HEK293 (cell line): Measurements from ENCODE around the gene MAPK8IP3.

Experiments used
- CTCF ChIA-PET: fragments of 350-600 bp; formaldehyde crosslinking; extraction: SDS; loops from one replicate; lab custom pipeline; 2021; ENCODE audit warnings: antibody characterized with exemption; lab: Yijun Ruan, JAX
- POLR2A ChIA-PET: fragments of 300-600 bp; formaldehyde crosslinking; extraction: SDS; loops from one replicate; lab custom pipeline; 2020; ENCODE audit warnings: antibody characterized with exemption, inconsistent platforms; lab: Yijun Ruan, JAX
- H3K27ac ChIP-seq: fragments of 200-500 bp; sonication (Bioruptor generic); 2 replicates; pipeline ENCODE4 v1.5.1; 2014; ENCODE audit warnings: low read depth, low read length, control low read depth, inconsistent platforms; ENCODE audit errors: extremely low read depth
- H3K36me3 ChIP-seq, 2 experiments: fragments of 200-500 bp in 1 of 2; sonication (Bioruptor generic) in 1 of 2; 1 replicate in 1 of 2; 2 replicates in 1 of 2; pipeline ENCODE4 v1.5.1; 2014 to 2017; ENCODE audit warnings: inconsistent platforms in 2 of 2, low read length in 2 of 2; ENCODE audit not compliant: control insufficient read depth in 2 of 2, insufficient read depth in 1 of 2
- H3K4me1 ChIP-seq: fragments of 200-500 bp; sonication (Bioruptor generic); 2 replicates; pipeline ENCODE4 v1.5.1; 2014; ENCODE audit warnings: mild to moderate bottlenecking, low read length, inconsistent platforms; ENCODE audit not compliant: control insufficient read depth, insufficient read depth
- H3K4me3 ChIP-seq: 2 replicates; pipeline ENCODE4 v1.5.1; 2011; ENCODE audit warnings: low read depth, mild to moderate bottlenecking, control low read depth, low read length, moderate library complexity
- H3K9me3 ChIP-seq: fragments of 200-500 bp; sonication (Bioruptor generic); 2 replicates; pipeline ENCODE4 v1.5.1; 2014; ENCODE audit warnings: low read depth, low read length, inconsistent platforms; ENCODE audit not compliant: control insufficient read depth, insufficient read depth
- SETDB1 ChIP-seq: IDR thresholded peaks from one replicate; pipeline ENCODE4 v1.6.1; 2017; ENCODE audit warnings: mild to moderate bottlenecking, low read length, moderate library complexity, mixed read lengths; ENCODE audit not compliant: insufficient read length
- ZEB2 ChIP-seq: fragments of 450-650 bp; formaldehyde crosslinking; IDR thresholded peaks from 2 replicates; pipeline ENCODE4 v1.5.1; 2016; ENCODE audit warnings: missing biosample characterization, missing genetic modification characterization
- ZFHX2 ChIP-seq: fragments of 450-650 bp; formaldehyde crosslinking; conservative IDR thresholded peaks from 2 replicates; pipeline ENCODE4 v1.5.1; 2016; ENCODE audit warnings: missing biosample characterization, missing genetic modification characterization
- ZFP37 ChIP-seq: fragments of 450-650 bp; formaldehyde crosslinking; IDR thresholded peaks from 2 replicates; pipeline ENCODE4 v1.5.1; 2016; ENCODE audit warnings: missing biosample characterization, missing genetic modification characterization
- ZNF274 ChIP-seq, 2 experiments: fragments of 200-500 bp in 1 of 2; fragments of 450-650 bp in 1 of 2; sonication (Bioruptor generic) in 1 of 2; formaldehyde crosslinking in 1 of 2; IDR thresholded peaks; 2 replicates each; pipeline versions ENCODE4 v1.5.1 to v1.6.1; 2014 to 2016; ENCODE audit warnings: borderline replicate concordance in 1 of 2, inconsistent platforms in 1 of 2, low read length in 1 of 2, missing biosample characterization in 1 of 2, missing genetic modification characterization in 1 of 2
- ZNF354C ChIP-seq: fragments of 450-650 bp; formaldehyde crosslinking; IDR thresholded peaks from 2 replicates; pipeline ENCODE4 v1.5.1; 2016; ENCODE audit warnings: missing biosample characterization, missing genetic modification characterization, low read depth, borderline replicate concordance
- ZNF426 ChIP-seq: fragments of 450-650 bp; formaldehyde crosslinking; IDR thresholded peaks from 2 replicates; pipeline ENCODE4 v1.5.1; 2017; ENCODE audit warnings: missing biosample characterization, missing genetic modification characterization, mild to moderate bottlenecking, inconsistent platforms, moderate library complexity
- ZNF610 ChIP-seq: fragments of 450-650 bp; formaldehyde crosslinking; IDR thresholded peaks from 2 replicates; pipeline ENCODE4 v1.5.1; 2016; ENCODE audit warnings: missing biosample characterization, missing genetic modification characterization, borderline replicate concordance
- TF ChIP-seq, protein P1 (sequence below): fragments of 450-650 bp; formaldehyde crosslinking; IDR thresholded peaks from 2 replicates; pipeline ENCODE4 v1.5.1; 2016; ENCODE audit warnings: missing biosample characterization, missing genetic modification characterization
- TF ChIP-seq, protein P2 (sequence below): fragments of 450-650 bp; IDR thresholded peaks from 2 replicates; pipeline ENCODE4 v1.5.1; 2018; ENCODE audit warnings: missing biosample characterization, mild to moderate bottlenecking, missing genetic modification characterization
- TF ChIP-seq, protein P3 (sequence below): fragments of 450-650 bp; formaldehyde crosslinking; IDR thresholded peaks from 2 replicates; pipeline ENCODE4 v1.5.1; 2016; ENCODE audit warnings: missing biosample characterization, missing genetic modification characterization, borderline replicate concordance
- TF ChIP-seq, protein P4 (sequence below): fragments of 450-650 bp; formaldehyde crosslinking; IDR thresholded peaks from 2 replicates; pipeline ENCODE4 v1.5.1; 2017; ENCODE audit warnings: missing biosample characterization, missing genetic modification characterization
- TF ChIP-seq, protein P5 (sequence below): fragments of 450-650 bp; formaldehyde crosslinking; IDR thresholded peaks from 2 replicates; pipeline ENCODE4 v1.5.1; 2016; ENCODE audit warnings: missing biosample characterization, missing genetic modification characterization

Gene MAPK8IP3

DNA sequence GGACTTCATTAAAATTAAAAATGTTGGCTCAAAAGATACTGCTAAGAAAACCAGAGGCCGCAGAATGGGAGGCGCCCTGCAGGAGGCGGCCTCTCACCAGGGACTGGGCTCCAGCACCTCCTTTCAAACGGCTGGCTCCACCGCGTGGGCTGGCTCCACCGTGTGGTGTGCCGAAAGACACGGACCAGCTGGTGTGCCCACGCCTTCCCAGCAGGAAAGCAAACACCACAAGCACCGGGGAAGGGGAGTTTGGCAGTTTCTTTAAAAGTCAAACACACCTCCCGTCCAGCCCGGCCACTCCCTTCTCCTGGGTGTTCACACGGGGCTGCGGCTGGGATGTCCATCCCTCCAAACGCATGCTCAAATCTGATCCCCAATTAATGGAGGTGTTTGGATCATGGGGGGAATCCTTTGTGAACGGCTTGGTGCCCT is 106.8 kb downstream of the MAPK8IP3 start (continued):
- TF ChIP-seq ZNF274 (IDR thresholded peaks at IDR 0.05; ENCODE audit: low read length) (no peak), ZNF274 (tag by site-specific recombination; IDR thresholded peaks at IDR 0.05; ENCODE audit: borderline replicate concordance) (no peak), ZNF354C (tag by site-specific recombination) (no peak), ZNF610 (no peak), SETDB1 (no peak), ZEB2 (tag by site-specific recombination) (no peak), ZFP37 (tag by site-specific recombination) (no peak), ZNF426 (no peak)
- TF ChIP-seq, protein P1, sequence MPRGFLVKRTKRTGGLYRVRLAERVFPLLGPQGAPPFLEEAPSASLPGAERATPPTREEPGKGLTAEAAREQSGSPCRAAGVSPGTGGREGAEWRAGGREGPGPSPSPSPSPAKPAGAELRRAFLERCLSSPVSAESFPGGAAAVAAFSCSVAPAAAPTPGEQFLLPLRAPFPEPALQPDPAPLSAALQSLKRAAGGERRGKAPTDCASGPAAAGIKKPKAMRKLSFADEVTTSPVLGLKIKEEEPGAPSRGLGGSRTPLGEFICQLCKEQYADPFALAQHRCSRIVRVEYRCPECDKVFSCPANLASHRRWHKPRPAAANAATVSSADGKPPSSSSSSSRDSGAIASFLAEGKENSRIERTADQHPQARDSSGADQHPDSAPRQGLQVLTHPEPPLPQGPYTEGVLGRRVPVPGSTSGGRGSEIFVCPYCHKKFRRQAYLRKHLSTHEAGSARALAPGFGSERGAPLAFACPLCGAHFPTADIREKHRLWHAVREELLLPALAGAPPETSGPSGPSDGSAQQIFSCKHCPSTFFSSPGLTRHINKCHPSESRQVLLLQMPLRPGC (tag by site-specific recombination), result no peak
- TF ChIP-seq, protein P2, sequence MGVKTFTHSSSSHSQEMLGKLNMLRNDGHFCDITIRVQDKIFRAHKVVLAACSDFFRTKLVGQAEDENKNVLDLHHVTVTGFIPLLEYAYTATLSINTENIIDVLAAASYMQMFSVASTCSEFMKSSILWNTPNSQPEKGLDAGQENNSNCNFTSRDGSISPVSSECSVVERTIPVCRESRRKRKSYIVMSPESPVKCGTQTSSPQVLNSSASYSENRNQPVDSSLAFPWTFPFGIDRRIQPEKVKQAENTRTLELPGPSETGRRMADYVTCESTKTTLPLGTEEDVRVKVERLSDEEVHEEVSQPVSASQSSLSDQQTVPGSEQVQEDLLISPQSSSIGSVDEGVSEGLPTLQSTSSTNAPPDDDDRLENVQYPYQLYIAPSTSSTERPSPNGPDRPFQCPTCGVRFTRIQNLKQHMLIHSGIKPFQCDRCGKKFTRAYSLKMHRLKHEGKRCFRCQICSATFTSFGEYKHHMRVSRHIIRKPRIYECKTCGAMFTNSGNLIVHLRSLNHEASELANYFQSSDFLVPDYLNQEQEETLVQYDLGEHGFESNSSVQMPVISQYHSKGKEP (tag by site-specific recombination), result 0 out of 2 replicates have a peak, but pooled peaks have one; percentile 0
- TF ChIP-seq, protein P3, sequence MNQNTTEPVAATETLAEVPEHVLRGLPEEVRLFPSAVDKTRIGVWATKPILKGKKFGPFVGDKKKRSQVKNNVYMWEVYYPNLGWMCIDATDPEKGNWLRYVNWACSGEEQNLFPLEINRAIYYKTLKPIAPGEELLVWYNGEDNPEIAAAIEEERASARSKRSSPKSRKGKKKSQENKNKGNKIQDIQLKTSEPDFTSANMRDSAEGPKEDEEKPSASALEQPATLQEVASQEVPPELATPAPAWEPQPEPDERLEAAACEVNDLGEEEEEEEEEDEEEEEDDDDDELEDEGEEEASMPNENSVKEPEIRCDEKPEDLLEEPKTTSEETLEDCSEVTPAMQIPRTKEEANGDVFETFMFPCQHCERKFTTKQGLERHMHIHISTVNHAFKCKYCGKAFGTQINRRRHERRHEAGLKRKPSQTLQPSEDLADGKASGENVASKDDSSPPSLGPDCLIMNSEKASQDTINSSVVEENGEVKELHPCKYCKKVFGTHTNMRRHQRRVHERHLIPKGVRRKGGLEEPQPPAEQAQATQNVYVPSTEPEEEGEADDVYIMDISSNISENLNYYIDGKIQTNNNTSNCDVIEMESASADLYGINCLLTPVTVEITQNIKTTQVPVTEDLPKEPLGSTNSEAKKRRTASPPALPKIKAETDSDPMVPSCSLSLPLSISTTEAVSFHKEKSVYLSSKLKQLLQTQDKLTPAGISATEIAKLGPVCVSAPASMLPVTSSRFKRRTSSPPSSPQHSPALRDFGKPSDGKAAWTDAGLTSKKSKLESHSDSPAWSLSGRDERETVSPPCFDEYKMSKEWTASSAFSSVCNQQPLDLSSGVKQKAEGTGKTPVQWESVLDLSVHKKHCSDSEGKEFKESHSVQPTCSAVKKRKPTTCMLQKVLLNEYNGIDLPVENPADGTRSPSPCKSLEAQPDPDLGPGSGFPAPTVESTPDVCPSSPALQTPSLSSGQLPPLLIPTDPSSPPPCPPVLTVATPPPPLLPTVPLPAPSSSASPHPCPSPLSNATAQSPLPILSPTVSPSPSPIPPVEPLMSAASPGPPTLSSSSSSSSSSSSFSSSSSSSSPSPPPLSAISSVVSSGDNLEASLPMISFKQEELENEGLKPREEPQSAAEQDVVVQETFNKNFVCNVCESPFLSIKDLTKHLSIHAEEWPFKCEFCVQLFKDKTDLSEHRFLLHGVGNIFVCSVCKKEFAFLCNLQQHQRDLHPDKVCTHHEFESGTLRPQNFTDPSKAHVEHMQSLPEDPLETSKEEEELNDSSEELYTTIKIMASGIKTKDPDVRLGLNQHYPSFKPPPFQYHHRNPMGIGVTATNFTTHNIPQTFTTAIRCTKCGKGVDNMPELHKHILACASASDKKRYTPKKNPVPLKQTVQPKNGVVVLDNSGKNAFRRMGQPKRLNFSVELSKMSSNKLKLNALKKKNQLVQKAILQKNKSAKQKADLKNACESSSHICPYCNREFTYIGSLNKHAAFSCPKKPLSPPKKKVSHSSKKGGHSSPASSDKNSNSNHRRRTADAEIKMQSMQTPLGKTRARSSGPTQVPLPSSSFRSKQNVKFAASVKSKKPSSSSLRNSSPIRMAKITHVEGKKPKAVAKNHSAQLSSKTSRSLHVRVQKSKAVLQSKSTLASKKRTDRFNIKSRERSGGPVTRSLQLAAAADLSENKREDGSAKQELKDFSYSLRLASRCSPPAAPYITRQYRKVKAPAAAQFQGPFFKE, result no peak
- TF ChIP-seq, all 188 proteins: peak for 27

DNA sequence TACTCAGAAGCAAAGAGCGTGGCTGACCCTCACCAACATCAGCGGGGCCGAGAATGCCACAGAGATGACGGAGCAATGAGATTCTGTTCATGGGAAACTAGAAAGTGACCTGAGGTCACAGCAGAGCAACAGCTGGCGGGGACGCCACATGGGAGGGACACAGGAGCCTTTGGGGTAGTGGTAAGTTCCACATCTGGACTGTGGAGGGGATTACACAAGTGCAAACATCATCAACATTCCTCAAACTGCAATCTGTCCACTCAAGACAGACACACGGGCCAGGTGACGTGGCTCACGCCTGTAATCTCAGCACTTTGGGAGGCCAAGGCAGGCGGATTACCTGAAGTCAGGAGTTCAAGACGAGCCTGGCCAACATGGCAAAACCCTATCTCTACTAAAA is 109.5 kb downstream of the MAPK8IP3 start:
- Histone ChIP-seq H3K4me1 (no peaks in the 10 kb centered on the region), H3K36me3 (peaks cover 0 to 61% of the 10 kb centered on the region in 2 experiments; a peak in 2 of 3 replicates), H3K27ac (no peak overlapping the region), H3K4me3 (no peak overlapping the region), H3K9me3 (no peaks in the 10 kb centered on the region)
- TF ChIP-seq, protein P4, sequence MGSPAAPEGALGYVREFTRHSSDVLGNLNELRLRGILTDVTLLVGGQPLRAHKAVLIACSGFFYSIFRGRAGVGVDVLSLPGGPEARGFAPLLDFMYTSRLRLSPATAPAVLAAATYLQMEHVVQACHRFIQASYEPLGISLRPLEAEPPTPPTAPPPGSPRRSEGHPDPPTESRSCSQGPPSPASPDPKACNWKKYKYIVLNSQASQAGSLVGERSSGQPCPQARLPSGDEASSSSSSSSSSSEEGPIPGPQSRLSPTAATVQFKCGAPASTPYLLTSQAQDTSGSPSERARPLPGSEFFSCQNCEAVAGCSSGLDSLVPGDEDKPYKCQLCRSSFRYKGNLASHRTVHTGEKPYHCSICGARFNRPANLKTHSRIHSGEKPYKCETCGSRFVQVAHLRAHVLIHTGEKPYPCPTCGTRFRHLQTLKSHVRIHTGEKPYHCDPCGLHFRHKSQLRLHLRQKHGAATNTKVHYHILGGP, result no peak
- no peak for TF ChIP-seq ZFHX2 (tag by site-specific recombination)
- TF ChIP-seq, protein P5, sequence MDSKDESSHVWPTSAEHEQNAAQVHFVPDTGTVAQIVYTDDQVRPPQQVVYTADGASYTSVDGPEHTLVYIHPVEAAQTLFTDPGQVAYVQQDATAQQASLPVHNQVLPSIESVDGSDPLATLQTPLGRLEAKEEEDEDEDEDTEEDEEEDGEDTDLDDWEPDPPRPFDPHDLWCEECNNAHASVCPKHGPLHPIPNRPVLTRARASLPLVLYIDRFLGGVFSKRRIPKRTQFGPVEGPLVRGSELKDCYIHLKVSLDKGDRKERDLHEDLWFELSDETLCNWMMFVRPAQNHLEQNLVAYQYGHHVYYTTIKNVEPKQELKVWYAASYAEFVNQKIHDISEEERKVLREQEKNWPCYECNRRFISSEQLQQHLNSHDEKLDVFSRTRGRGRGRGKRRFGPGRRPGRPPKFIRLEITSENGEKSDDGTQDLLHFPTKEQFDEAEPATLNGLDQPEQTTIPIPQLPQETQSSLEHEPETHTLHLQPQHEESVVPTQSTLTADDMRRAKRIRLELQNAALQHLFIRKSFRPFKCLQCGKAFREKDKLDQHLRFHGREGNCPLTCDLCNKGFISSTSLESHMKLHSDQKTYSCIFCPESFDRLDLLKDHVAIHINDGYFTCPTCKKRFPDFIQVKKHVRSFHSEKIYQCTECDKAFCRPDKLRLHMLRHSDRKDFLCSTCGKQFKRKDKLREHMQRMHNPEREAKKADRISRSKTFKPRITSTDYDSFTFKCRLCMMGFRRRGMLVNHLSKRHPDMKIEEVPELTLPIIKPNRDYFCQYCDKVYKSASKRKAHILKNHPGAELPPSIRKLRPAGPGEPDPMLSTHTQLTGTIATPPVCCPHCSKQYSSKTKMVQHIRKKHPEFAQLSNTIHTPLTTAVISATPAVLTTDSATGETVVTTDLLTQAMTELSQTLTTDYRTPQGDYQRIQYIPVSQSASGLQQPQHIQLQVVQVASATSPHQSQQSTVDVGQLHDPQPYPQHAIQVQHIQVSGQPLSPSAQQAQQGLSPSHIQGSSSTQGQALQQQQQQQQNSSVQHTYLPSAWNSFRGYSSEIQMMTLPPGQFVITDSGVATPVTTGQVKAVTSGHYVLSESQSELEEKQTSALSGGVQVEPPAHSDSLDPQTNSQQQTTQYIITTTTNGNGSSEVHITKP (tag by site-specific recombination), result peak; percentile 52
- CTCF ChIA-PET, result interaction anchor here (0.7 kb wide), 1 partner anchor 16 kb away, joined by 3 read pairs; no protein-coding TSS in a partner anchor
- POLR2A ChIA-PET, result no interaction called here
